Endothelial cell of umbilical vein (primary cell): ENCODE results near the gene CASK. TPM values are rescaled to one million over a fixed set of nuclear protein-coding genes. Genes with fewer than 3 reads are reported as not detected.

Experiments used
- BruUV-seq: library from RNA; stranded (reverse); fragments of 400-500 nt; replicated peaks from 2 replicates; lab custom pipeline; 2021; lab: Mats Ljungman, UMichigan
- CTCF ChIA-PET: fragments of 300-600, 350-600 bp; sonication (Branson Sonifier 250); formaldehyde crosslinking; loops from one replicate; lab custom pipeline; 2021; ENCODE audit warnings: antibody characterized with exemption, inconsistent platforms; lab: Charles Lee
- POLR2A ChIA-PET: fragments of 300-600, 350-600 bp; sonication (Branson Sonifier 250); formaldehyde crosslinking; loops from one replicate; lab custom pipeline; 2021; ENCODE audit warnings: antibody characterized with exemption, inconsistent platforms; lab: Charles Lee
- DNase-seq: peaks from one replicate; pipeline ENCODE4 v3.0.0-alpha.2; 2011; ENCODE audit warnings: low read depth, low spot score
- FAIRE-seq: peaks from 2 replicates; lab custom pipeline; 2011; peaks lifted over from hg19 to GRCh38; lab: Jason Lieb, UNC
- H2AFZ ChIP-seq: 2 replicates; pipeline ENCODE4 v1.6.0; 2012; ENCODE audit warnings: low read depth, low read length, control low read depth, inconsistent platforms
- H3K27ac ChIP-seq: 2 replicates; pipeline ENCODE4 v1.5.1; 2011; ENCODE audit warnings: low read depth, mild to moderate bottlenecking, control low read depth, low read length, moderate library complexity; ENCODE audit not compliant: insufficient read depth
- H3K27me3 ChIP-seq, 2 experiments: 2 replicates each; pipeline versions ENCODE4 v1.6.0 to v1.6.1; 2011; ENCODE audit warnings: low read length in 2 of 2, mixed read lengths in 1 of 2; ENCODE audit not compliant: control insufficient read depth in 2 of 2, insufficient read depth in 2 of 2
- H3K36me3 ChIP-seq, 2 experiments: 2 replicates in 1 of 2; 3 replicates in 1 of 2; pipeline ENCODE4 v1.5.1; 2011; ENCODE audit warnings: low read length in 2 of 2, mild to moderate bottlenecking in 1 of 2, moderate library complexity in 1 of 2; ENCODE audit not compliant: control insufficient read depth in 2 of 2, insufficient read depth in 2 of 2; ENCODE audit errors: extremely low read depth in 1 of 2
- H3K4me1 ChIP-seq: 3 replicates; pipeline ENCODE4 v1.5.1; 2011; ENCODE audit warnings: mild to moderate bottlenecking, low read length; ENCODE audit not compliant: control insufficient read depth, insufficient read depth; ENCODE audit errors: extremely low read depth
- H3K4me2 ChIP-seq: 2 replicates; pipeline ENCODE4 v1.6.1; 2011; ENCODE audit warnings: low read length, control low read depth, mixed read lengths; ENCODE audit not compliant: insufficient read depth
- H3K4me3 ChIP-seq, 3 experiments: fragments of 200-600 bp in 1 of 3; sonication (generic), shearing (Covaris generic) in 1 of 3; replicated peaks in 1 of 3; 2 replicates each; pipeline ENCODE4 v1.5.1; 2011 to 2016; ENCODE audit warnings: control low read depth in 3 of 3, low read length in 3 of 3, mild to moderate bottlenecking in 2 of 3, inconsistent platforms in 1 of 3, low read depth in 1 of 3, moderate library complexity in 1 of 3; ENCODE audit not compliant: insufficient read depth in 1 of 3
- H3K79me2 ChIP-seq: 2 replicates; pipeline ENCODE4 v1.6.0; 2012; ENCODE audit warnings: low read length, inconsistent platforms; ENCODE audit not compliant: control insufficient read depth, insufficient read depth
- H3K9ac ChIP-seq: replicated peaks from 2 replicates; pipeline ENCODE3; 2011; ENCODE audit warnings: low read length, control low read depth; ENCODE audit not compliant: insufficient read depth; ENCODE audit errors: extremely low read depth
- H3K9me1 ChIP-seq: replicated peaks from 3 replicates; pipeline ENCODE4 v1.6.0; 2011; ENCODE audit warnings: mild to moderate bottlenecking, low read length; ENCODE audit not compliant: control insufficient read depth, insufficient read depth; ENCODE audit errors: extremely low read depth
- H3K9me3 ChIP-seq: replicated peaks from 2 replicates; pipeline ENCODE4 v1.5.1; 2012; ENCODE audit warnings: low read length, inconsistent platforms; ENCODE audit not compliant: control insufficient read depth, insufficient read depth
- H4K20me1 ChIP-seq: replicated peaks from 2 replicates; pipeline ENCODE3; 2011; ENCODE audit warnings: mild to moderate bottlenecking, low read length; ENCODE audit not compliant: control insufficient read depth, insufficient read depth; ENCODE audit errors: extremely low read depth
- EZH2 ChIP-seq: IDR thresholded peaks from 2 replicates; pipeline ENCODE4 v1.6.1; 2012; ENCODE audit warnings: borderline replicate concordance, low read depth, mild to moderate bottlenecking, moderate library complexity, low read length, inconsistent platforms; ENCODE audit not compliant: severe bottlenecking
- FOS ChIP-seq: IDR thresholded peaks from 2 replicates; pipeline ENCODE4 v1.6.1; 2011; ENCODE audit warnings: mild to moderate bottlenecking, low read length, moderate library complexity, borderline replicate concordance; ENCODE audit not compliant: insufficient read depth
- GATA2 ChIP-seq: IDR thresholded peaks from 2 replicates; pipeline ENCODE4 v1.7.0; 2011; ENCODE audit warnings: low read depth, mild to moderate bottlenecking, moderate library complexity, mixed read lengths, low read length; ENCODE audit not compliant: insufficient read length, insufficient read depth
- JUN ChIP-seq: IDR thresholded peaks from 2 replicates; pipeline ENCODE4 v1.6.1; 2011; ENCODE audit warnings: borderline replicate concordance, low read depth; ENCODE audit not compliant: insufficient read length, insufficient read depth
- MAX ChIP-seq: IDR thresholded peaks from 2 replicates; pipeline ENCODE4 v1.6.1; 2011; ENCODE audit not compliant: insufficient read depth, insufficient read length
- MYC ChIP-seq: IDR thresholded peaks from one replicate; pipeline ENCODE4 v1.6.1; 2011; ENCODE audit warnings: mild to moderate bottlenecking, low read depth, low read length
- POLR2A ChIP-seq: IDR thresholded peaks from 2 replicates; pipeline ENCODE4 v1.6.1; 2012; ENCODE audit warnings: low read depth, mild to moderate bottlenecking, control low read depth, low read length
- POLR2AphosphoS5 ChIP-seq: IDR thresholded peaks from 2 replicates; pipeline ENCODE4 v1.6.1; 2012; ENCODE audit warnings: low read depth, mild to moderate bottlenecking, control low read depth, low read length, moderate library complexity; ENCODE audit not compliant: insufficient read depth
- dilution Hi-C: fragments of 300-500 bp; cut with MboI; formaldehyde crosslinking; loops from one replicate; pipeline ENCODE4 v1.15.0; 2019; ENCODE audit warnings: low sequenced_read_pairs; ENCODE audit not compliant: extremely low pct_ligation_motif_present
- intact Hi-C: fragments of 100-400 bp; cut with micrococcal nuclease; formaldehyde crosslinking; loops from one replicate; pipeline ENCODE4 v1.10.0; 2022
- polyA plus RNA-seq, 4 experiments: library from polyadenylated mRNA; depleted of rRNA in 3 of 4; stranded (reverse) in 3 of 4; unstranded in 1 of 4; fragments of >200 nt; gene quantifications; 2 replicates each; pipeline versions ENCODE4 v1.2.1 to v1.2.3, GENCODE V29; 2011 to 2012; ENCODE audit warnings: missing spikeins in 1 of 4
- total RNA-seq: library from RNA; stranded (reverse); gene quantifications from 2 replicates; pipeline ENCODE4 v1.2.3, GENCODE V29; 2021
- TF ChIP-seq, protein P1 (sequence below), 2 donors: IDR thresholded peaks; 1 replicate in 1 of 2; 2 replicates in 1 of 2; pipeline ENCODE4 v1.5.1; 2011; ENCODE audit warnings: low read length in 2 of 2, mild to moderate bottlenecking in 2 of 2, moderate library complexity in 2 of 2, control low read depth in 1 of 2, inconsistent platforms in 1 of 2, low read depth in 1 of 2; ENCODE audit not compliant: insufficient read depth in 1 of 2; ENCODE audit errors: extremely low read depth in 1 of 2

The CASK gene
- total and polyA plus RNA-seq, 2 donors (not counting 3 experiments of a cell fraction or from before 2014, with no cell fraction given): 6.4 to 30.4 TPM

- dilution Hi-C loops: no loop called here
- no peak for FAIRE-seq
- Histone ChIP-seq H3K27me3 (no peaks in the 10 kb centered on the region), H3K4me1 (peaks cover 15% of the 10 kb centered on the region), H3K9me1 (no peaks in the 10 kb centered on the region), H3K4me3 (no peak overlapping the region), H4K20me1 (no peaks in the 10 kb centered on the region), H3K36me3 (no peaks in the 10 kb centered on the region), H3K9me3 (no peaks in the 10 kb centered on the region), H2AFZ (no peak overlapping the region), H3K27ac (no peak overlapping the region), H3K79me2 (no peaks in the 10 kb centered on the region), H3K9ac (no peak overlapping the region), H3K4me2 (no peak overlapping the region)
- BruUV-seq: no TSS peak
- intact Hi-C loops: no loop called here
- no peak for TF ChIP-seq JUN
- no peak for TF ChIP-seq POLR2A
- no peak for TF ChIP-seq EZH2
- no peak for TF ChIP-seq MAX
- TF ChIP-seq MYC: no peak
- no peak for TF ChIP-seq FOS
- TF ChIP-seq, protein P1, sequence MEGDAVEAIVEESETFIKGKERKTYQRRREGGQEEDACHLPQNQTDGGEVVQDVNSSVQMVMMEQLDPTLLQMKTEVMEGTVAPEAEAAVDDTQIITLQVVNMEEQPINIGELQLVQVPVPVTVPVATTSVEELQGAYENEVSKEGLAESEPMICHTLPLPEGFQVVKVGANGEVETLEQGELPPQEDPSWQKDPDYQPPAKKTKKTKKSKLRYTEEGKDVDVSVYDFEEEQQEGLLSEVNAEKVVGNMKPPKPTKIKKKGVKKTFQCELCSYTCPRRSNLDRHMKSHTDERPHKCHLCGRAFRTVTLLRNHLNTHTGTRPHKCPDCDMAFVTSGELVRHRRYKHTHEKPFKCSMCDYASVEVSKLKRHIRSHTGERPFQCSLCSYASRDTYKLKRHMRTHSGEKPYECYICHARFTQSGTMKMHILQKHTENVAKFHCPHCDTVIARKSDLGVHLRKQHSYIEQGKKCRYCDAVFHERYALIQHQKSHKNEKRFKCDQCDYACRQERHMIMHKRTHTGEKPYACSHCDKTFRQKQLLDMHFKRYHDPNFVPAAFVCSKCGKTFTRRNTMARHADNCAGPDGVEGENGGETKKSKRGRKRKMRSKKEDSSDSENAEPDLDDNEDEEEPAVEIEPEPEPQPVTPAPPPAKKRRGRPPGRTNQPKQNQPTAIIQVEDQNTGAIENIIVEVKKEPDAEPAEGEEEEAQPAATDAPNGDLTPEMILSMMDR (IDR thresholded peaks at IDR 0.05; ENCODE audit: extremely low read depth in 1 of 2, insufficient read depth in 1 of 2, low read depth in 1 of 2, low read length in 2 of 2): no peak
- TF ChIP-seq GATA2: no peak
- no peak for TF ChIP-seq POLR2AphosphoS5
- DNase-seq: no peak
- POLR2A ChIA-PET: no interaction called here
- CTCF ChIA-PET: no interaction called here
These were observed 366.4 kb downstream of the CASK start for GRCh38 chrX:41556958-41557357.
